Fibroblast of peridontal ligament (primary cell): ENCODE data around the gene TEX29.

Source experiments
- DNase-seq: peaks from one replicate; pipeline ENCODE4 v3.0.0-alpha.2; 2010; ENCODE audit errors: extremely low read depth

Gene TEX29

DNA sequence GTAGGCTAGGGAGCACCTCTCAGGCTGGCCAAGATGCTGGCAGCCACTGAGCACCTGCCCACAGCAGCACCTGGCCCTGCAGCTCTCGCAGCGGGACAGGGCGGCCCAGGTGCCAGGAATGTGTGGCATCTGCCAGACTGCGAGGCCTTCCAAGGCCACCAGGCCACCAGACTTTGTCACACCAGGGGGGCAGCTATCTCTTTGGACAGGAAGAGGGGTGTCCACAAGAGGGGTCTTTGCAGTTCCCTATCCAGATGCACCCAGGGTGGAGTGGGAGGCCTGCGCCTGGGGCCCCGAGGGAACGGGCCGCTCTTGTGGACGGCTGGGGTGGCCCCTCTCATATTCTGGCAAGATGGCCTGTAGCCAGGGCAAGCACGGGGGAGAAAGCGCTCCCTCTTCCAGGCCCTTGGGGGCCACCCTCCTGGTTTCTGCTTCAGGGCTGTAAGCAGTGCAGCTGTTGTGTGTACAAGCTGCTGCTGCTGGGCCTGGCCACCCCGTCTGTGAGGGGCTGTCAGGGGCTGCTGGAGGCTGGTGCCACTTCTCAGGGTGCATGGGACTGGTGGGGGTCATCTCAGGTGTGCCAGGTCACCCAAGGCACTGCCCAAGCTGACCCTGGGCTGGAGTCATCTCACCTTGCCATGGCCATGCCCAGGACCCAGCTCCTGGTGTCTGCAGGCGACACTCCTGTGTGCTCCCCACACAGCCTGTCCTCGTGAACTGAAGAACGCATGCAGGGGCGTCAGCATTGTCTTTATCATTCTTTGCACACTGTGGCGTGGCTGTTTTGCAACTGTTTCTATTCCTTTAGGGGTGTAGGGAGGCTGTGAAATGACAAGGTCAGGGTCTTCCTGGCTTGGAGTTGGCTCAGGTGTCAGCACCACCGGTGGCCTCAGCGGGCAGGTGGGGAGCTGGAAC, 1.8 kb downstream of the TEX29 start:
- DNase-seq: no peak

DNA sequence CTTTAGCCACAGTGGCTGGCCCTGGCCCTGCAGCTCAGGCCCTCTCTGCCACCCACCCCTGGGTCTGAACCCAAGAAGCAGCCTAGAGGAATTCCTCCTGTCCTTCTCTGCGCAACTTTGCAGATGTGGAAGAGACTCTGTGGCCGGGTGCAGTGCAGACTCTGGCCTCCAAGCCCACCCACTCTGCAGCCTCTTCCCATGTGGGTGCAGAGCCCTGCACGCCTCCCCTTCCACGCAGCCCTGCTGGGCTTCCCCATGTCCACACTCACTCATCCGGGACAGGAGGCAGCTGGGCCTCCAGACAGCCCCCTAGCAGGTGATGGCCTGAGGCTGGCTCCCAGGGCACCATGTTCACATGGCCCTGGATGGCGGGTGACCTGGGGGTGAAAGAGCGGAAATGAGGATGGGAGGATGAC, 2.5 kb downstream of the TEX29 start:
- DNase-seq: no peak

DNA sequence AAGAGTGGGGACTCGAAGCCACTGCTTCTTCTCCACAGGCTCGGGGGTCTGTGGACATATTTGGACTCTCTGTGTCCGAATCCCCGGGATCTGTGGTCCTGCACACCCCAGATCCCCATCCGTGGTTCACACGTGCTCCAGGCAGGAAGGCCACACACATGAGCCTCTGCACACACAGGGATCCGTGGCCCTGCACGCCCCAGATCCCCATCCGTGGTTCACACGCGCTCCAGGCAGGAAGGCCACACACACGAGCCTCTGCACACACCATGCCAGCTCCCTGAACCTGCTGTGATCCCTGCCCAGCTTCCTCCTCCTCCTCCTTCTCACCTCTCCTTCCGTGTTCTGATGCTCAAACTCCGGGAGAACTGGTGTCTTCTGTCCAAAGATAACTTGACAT, 3.1 kb downstream of the TEX29 start:
- DNase-seq: no peak

DNA sequence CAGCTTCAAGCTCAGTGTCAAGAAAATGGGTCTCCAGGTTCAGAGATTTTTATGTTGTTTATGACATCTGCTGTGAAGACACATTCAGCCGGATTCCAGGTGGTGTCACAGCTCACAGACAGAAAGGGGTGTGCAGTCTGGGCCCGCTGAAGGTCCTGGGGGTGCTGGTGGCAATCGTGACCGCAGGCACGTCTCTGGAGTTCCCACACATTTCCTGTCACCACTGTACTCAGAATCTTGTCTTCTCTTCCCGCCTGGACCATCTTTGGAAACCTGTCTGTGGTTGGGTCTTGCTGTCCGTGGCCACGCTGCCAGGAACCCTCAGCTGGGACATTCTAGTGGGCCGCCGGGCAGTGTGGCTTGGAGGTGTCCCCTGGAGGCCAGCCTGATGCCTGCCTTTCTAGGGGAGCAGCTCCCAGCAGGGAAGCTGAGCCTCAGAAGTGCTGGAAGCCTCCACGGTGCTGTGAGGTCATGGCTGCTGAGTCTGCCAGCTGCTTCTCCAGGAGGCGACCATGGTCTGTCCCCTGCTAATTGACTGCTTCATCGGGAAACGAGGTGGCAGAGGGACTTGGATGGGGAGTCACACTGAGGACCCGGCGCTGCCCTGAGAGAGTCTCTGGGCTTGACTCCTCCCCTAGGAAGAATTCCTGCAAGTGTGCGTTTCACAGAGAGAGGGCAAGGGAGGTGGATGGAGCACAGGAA, 3.7 kb downstream of the TEX29 start:
- no peak for DNase-seq

DNA sequence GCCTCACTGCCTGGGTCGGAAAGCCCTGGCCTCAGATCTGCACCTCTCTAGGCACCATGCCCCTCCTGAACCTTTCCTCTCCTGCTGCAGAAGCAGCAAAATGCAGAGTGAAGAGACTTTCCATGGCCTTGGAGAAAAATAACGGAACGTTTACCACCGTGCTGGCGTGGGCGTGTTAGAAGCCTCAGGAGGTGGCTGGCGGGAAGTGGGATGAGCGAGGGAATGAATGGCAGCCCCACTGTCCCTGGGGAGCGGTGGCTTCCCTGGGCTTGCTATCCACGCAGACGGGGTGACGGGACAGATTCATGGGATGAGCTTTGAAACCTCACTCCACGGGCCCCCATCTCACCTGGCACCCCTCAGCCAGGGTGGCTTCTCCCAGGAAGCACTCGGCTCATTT, 4.3 kb downstream of the TEX29 start:
- DNase-seq: no peak

DNA sequence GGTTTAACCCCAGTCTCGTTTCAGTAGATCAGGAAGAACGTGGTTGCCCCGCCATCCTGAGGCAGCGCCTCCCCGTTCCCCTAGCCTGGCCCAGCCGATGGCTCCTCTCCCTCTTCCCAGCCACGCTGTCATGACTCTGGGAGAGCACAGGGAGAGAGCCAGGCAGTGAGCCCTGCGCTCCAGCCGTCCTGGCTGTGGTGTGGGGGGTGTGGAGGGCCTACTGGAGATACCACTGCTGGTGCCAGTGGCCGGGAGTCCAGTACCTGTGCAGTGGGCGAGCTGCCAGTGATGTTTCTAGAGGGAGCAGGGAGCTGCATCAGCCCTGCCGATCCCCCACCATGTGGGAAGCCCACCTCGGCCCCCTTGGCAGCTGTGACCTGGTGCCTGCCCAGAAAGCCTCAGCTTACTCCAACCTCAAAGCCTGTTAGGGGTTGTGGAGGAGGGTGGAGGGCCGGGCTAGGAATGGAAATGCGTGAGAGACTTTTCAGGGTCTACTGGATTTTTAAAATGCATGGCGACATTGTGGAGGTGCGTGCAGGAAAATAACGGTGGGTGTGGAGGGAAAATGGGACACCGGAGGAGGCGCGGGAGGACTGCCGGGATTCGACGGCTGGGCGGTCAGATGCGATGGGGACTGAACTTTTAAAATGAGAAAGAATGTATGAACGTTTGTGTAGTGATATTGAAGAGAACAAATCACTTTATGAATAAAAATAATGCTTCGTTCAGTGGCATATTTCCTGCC, 4.9 kb downstream of the TEX29 start:
- no peak for DNase-seq

DNA sequence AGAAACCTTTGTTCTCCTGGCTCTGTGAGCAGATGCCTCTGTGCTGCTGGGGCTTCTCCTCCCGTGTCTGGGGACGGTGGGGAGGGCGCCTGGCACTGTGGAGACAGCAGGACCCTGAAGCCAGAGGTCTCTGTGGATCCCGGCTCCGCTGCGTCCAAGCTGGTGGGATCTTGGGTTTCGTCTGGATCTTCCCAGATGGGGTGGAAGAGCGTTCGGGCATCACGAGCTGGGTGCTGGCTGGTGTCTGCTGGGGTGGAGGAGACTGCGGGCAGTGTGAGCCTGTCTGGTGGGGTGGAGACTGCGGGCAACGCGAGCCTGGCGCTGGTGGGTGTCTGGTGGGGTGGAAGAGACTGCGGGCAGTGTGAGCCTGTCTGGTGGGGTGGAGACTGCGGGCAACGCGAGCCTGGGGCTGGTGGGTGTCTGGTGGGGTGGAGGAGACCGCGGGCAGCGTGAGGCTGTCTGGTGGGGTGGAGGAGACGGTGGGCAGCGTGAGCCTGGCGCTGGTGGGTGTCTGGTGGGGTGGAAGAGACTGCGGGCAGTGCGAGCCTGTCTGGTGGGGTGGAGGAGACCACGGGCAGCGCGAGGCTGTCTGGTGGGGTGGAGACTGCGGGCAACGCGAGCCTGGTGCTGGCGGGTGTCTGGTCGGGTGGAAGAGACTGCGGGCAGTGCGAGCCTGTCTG, 5.6 kb downstream of the TEX29 start:
- DNase-seq: no peak

DNA sequence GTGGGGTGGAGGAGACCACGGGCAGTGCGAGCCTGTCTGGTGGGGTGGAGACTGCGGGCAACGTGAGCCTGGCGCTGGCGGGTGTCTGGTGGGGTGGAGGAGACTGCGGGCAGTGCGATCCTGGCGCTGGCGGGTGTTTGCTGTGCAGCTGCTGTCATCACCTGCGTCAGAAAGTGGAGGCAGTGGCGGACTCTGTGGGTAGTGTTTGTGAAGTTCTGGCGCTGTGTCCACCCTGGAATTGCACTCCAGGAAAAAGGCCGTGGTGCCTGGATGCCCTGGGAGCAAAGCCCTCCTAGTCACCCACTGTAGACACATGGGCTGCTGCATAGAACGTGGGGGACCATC, 6.2 kb downstream of the TEX29 start:
- no peak for DNase-seq

DNA sequence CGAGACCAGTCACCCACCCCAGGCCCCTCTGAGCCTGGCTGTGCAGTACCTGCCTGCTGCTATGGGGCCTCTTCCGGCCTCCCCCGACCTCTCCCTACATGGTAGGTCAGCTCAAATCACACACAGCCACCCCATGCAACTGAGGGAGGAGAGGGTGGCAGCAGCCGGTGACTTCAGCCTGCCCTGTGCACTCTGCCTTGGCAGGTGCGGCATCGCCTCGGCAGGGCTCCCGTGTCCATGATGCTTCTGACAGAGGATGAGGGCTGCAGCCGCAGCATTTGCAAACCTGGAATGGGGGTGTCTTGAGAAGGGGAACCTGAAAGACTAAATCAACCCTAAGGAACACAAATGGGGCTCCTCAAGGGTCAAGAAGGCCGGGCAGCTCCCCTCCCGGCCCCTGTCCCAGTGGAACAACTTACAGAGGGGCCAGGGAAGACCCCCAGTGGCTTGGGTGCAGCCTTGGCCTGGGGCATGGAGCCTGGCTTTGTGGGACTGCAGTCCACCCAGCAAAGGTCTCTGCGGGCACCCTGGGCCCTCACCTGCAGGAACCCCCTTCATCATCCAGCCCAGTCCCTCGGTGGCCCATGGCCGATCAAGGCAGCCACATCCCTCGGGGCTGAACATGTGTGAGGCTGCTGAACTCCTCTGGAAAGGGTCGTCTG, 6.7 kb downstream of the TEX29 start:
- DNase-seq: no peak

DNA sequence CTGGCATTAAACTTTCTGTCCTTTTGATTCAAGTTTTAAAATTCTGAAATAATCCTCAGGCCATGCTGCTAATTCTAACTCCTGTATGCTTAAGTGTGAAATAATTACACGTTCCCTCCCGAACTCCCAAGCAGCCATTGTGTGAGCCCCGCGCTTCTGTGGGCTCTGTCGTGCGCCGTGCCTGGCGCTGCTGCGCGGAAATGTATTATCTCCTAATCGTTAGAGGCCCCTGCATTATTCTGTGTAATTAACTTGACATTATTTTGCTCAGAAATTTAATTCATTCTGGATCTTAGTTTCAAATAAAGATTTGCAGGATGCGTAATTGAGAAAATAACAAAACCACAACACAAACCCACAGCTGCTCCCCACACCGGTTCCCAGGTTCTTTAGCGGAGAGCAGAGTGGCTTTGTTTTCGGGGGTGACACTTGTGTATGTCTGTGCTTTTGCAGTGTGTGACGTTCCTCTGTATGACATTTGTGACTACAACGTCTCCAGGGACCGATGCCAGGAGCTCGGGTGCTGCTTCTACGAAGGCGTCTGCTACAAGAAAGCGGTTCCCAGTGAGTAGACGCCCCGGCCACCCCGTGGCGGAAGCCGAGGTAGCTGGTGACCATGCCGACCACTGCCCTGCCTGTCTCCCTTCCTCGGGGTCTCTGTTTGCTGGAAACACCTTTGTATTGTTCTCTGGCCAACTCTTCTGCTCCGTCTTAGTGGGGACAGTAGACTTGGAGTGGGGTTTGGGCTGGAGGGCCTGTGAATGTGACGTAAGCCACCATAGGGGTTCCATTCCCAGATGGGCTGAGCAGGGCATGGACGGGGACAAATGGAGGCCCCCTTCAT, 7.5 kb downstream of the TEX29 start:
- DNase-seq: no peak

DNA sequence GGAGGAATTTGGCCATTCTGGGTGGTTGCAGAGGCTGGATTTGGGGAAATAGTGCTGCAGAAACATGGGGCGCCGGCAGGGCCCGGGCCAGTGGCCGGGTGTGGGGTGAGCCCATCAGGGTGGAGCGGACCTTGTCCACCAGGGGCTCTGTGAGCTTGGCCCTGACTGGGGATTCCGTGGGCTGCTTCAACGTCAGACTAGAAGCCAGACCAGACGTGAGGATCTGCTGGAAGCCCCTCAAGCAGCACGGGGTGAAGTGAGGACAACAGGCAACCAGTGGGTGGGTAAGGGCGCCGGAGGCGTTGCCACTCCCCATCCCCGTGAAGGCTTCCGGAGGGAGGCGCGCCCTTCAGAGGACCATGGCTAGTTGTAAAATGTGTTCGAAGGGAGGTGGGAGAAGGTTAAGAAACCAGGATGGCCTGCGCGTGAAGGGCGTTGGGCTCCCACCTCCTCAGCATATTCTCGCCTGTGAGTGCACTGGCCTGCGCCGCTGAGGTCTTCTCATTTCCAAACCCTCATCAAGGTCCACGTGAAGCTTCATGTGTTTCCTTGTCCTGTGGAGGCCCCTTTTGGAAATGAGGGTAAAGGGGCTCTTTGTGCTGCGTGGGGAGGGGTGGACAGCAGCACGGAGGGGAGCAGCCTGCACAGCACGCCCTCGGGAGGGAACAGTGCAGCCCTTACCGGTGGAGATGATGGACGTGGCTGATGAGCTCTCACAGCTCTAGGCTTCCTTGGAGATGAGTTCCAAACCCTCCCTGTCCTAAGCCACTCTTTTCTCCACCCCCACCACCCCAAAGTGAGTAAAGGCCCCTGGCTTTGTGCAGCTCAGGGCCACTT, 8.3 kb downstream of the TEX29 start:
- DNase-seq: no peak

DNA sequence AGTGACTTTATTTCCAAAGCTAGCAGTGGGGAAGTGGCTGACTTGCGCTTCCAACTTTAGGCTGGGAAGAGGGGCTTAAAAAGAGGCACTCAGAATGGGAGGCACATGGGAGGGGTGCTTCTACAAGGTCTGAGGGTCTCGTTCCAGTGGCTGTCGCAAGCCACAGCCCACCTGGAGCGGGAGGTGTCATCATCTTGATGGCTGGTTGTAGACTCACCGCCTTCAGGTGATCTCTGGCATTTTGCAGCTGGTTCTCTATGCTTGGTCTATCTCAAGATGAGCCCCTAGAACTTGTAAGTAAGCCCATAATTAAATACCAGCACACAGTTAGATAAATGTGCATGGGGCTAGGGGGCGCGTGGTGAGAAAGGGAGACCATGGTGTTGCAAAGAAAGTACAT, 9.2 kb downstream of the TEX29 start:
- DNase-seq: no peak

DNA sequence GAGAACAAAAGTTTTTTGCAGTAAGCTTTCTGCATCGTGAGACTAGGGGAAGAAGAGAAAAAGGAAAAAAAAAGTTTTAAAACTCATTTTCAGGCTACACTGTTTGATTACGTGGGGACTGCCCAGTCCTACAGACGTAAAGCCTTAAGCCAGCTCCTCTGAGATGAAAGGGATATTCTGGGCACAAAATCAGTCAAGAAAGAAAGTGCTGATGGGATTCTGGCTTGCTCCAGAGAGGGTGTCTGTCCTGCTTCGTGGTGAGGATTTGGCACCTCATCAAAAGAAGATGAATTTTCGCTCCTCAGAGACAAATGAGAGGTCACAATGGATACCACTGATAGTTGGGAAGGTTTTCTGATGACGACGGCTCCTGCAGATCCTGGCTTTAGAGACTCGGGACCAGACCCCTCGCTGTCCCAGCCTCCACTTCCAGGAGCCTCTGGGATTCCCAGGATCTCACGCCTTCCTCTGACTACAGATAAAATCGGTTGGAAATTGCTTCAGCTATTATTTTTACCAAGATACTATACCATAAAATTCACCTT, 9.7 kb downstream of the TEX29 start:
- DNase-seq: no peak

DNA sequence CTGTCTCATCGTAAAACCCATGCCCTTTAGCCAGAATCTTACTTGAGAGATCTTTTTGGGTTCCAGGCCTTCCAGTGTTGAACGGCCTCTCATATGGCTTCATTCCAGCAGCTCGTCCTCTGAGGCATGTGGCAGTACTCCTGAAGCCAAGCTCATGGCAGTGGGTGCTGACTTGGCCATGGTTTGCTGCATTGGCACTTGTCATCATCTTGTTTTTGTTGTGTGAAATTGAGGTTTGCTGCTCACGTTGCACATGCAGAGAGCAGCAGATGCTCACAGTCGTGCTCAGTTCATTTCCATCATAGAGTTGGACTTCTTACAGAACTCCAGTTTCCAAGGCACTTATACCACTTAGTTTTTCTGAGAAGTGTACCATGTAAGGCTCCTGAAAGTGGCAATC, 14.9 kb downstream of the TEX29 start:
- DNase-seq: no peak

DNA sequence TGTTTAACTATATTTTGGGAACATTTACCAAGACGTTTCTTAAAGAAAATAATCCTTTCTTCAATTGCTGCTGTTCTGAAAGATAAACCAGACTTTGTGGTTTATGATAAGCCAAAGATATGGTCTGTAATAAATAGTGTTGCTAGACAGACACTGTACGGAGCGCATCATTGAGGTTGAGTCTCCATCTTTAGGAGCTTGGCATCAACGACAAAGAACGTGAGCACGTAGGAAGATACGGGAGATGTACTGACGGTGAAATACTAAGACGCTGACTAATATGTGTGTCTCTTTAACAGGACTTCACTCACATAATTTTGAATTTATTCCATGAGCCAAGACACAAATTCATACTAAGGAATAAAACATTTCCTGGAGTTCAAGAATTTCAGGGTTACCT, 16.2 kb downstream of the TEX29 start:
- no peak for DNase-seq

DNA sequence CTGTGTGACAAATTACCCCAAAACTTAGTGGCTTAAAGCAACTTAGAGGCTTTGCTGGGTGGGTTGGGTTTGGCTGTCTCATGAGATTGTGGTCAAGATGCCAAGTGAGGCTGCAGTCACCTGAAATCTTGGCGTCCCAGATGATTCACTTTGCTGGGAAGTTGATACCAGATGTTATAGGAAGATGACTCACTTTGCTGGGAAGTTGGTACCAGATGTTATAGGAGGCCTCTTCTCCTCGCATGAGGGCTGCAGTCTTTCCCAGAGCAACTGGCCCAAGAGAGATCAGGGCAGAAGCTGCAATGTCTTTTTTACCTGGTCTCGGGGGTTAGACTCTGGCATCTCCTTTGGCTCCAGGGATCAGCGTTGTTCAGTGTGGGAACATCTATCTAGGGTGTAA, 16.8 kb downstream of the TEX29 start:
- peak; percentile 91 for DNase-seq

DNA sequence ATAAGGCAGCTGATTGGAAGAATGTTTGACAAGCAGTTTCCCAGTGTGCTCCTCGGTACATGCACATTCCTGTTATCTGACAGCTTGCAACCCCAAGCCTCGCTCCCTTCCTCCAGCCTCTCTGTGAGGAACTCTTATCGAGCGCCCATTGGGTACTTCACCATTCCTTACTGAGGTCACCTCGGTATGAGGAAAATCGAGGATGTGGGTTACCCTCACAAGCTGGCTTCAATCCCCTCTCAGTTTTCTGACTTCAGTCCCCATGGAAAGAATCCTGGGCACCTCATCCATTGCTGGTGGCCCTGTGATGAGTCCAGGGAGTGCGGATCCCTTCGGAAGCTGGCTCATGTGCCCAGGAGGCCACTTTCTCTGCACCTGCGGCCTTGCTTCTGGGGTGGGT, 17.3 kb downstream of the TEX29 start:
- peak; percentile 2 for DNase-seq

DNA sequence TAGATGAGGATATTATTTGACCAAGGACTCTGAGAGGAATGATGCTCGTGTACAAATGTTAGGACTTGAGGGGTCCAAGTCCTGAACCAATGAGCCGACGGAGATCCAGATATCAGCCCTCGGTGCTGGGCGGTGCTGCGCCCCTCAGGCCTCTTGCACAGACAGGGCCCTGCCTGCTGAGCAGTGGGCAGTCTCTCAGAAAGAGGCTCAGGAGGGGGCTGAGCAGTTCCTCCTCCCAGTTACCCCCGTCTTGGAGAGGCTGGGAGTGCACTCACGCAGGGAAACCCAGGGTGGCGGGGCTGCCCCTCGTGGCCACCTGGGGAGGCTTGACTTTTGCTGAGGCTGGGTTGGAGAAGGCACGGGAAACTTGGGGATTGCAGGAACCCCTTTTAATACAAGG, 18.4 kb downstream of the TEX29 start:
- no peak for DNase-seq

DNA sequence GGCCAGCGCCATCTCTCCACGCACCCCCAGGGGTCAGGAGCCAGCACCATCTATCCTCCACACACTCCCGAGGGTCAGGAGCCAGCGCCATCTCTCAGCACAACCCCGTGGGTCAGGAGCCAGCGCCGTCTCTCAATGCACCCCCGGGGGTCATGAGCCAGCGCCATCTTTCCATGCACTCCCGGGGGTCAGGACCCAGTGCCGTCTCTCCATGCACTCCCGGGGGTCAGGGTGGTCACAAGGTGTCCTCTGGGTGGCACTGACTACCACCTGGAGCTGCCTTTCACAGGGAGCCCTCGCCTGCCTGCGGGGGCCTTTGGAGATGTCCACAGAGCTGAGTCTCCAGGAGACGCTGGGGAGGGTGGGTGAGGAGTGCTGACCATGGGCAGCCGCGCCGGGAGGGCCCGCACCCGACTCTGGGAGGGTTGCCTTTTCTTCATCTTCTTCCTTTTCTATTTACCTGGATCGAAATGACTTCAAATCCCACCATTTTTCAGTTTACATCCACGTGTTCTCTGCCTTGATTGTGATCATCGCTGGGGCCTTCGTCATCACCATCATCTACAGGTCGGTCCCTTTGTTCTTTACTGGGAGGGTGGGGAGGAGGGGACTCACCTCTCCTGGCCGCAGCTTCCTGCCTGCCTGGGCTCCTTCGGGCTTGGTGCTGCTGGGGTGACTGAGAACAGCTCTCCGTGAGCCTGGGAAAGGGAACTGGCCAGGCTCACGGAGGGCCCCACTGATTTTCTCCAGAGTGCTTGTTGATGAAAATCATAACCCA, 19.1 kb downstream of the TEX29 start:
- no peak for DNase-seq
